LNCAP (cell line): Measurements from ENCODE around the gene PRDM2.

ENCODE experiments used
- CTCF ChIP-seq: fragments of 450-650 bp; IDR thresholded peaks from 2 replicates; pipeline ENCODE4 v1.5.1; 2017; ENCODE audit warnings: mild to moderate bottlenecking

PRDM2 gene

GRCh38 chr1:13759072-13759471 lies 59.1 kb downstream of the PRDM2 start:
- peak; percentile 40 for TF ChIP-seq CTCF

GRCh38 chr1:13760340-13760739 lies 60.4 kb downstream of the PRDM2 start:
- TF ChIP-seq CTCF, result no peak

GRCh38 chr1:13760921-13761320 lies 60.9 kb downstream of the PRDM2 start:
- no peak for TF ChIP-seq CTCF

GRCh38 chr1:13761883-13762282 lies 61.9 kb downstream of the PRDM2 start:
- TF ChIP-seq CTCF, result no peak

GRCh38 chr1:13762642-13763041 lies 62.7 kb downstream of the PRDM2 start:
- TF ChIP-seq CTCF, result no peak

GRCh38 chr1:13763222-13763621 lies 63.2 kb downstream of the PRDM2 start:
- no peak for TF ChIP-seq CTCF

- no peak for TF ChIP-seq CTCF
Observed at GRCh38 chr1:13763991-13764390, 64.0 kb downstream of the PRDM2 start.

GRCh38 chr1:13764588-13765332 lies 64.8 kb downstream of the PRDM2 start:
- no peak for TF ChIP-seq CTCF
